HepG2 (cell line): Measurements from ENCODE around the gene TXNIP. TPM values are rescaled to one million over a fixed set of nuclear protein-coding genes. Genes with fewer than 3 reads are reported as not detected.

ENCODE experiments used
- ARID5B ChIP-seq: IDR thresholded peaks from 2 replicates; pipeline ENCODE4 v1.4.0; 2020; ENCODE audit warnings: mild to moderate bottlenecking, missing genetic modification reagents
- FOXJ3 ChIP-seq: sonication (generic); formaldehyde crosslinking; IDR thresholded peaks from 2 replicates; pipeline ENCODE4 v1.4.0; 2020; ENCODE audit warnings: missing genetic modification reagents, mild to moderate bottlenecking, borderline replicate concordance
- FOXP1 ChIP-seq, 2 experiments: fragments of 450-650 bp in 1 of 2; IDR thresholded peaks; 2 replicates each; pipeline ENCODE4 v1.6.1; 2017 to 2018; ENCODE audit warnings: antibody characterized with exemption in 1 of 2
- GTF2F1 ChIP-seq: fragments of 150-350 bp; IDR thresholded peaks from 2 replicates; pipeline ENCODE4 v1.6.1; 2014; ENCODE audit warnings: low read length
- HMGXB4 ChIP-seq, 2 experiments: sonication (generic) in 1 of 2; formaldehyde crosslinking in 1 of 2; IDR thresholded peaks; 2 replicates each; pipeline versions ENCODE4 v1.4.0 to v1.6.1; 2018 to 2020; ENCODE audit warnings: missing genetic modification reagents in 2 of 2, borderline replicate concordance in 1 of 2, low read depth in 1 of 2, mild to moderate bottlenecking in 1 of 2, missing biosample characterization in 1 of 2
- HOXD1 ChIP-seq: sonication (generic); formaldehyde crosslinking; IDR thresholded peaks from 2 replicates; pipeline ENCODE4 v1.5.0; 2020; ENCODE audit warnings: missing genetic modification reagents
- LRRFIP1 ChIP-seq: sonication (generic); formaldehyde crosslinking; conservative IDR thresholded peaks from 2 replicates; pipeline ENCODE4 v1.4.0; 2020; ENCODE audit warnings: missing genetic modification reagents
- MBD4 ChIP-seq: IDR thresholded peaks from 2 replicates; pipeline ENCODE4 v1.6.1; 2012; ENCODE audit warnings: low read length, inconsistent platforms, borderline replicate concordance
- NFYB ChIP-seq: sonication (generic); formaldehyde crosslinking; IDR thresholded peaks from 2 replicates; pipeline ENCODE4 v1.4.0; 2020; ENCODE audit warnings: missing genetic modification reagents
- PPARG ChIP-seq: conservative IDR thresholded peaks from 2 replicates; pipeline ENCODE4 v1.6.1; 2016; ENCODE audit warnings: missing biosample characterization, missing genetic modification reagents
- RARA ChIP-seq: IDR thresholded peaks from 2 replicates; pipeline ENCODE4 v1.6.1; 2016; ENCODE audit warnings: missing genetic modification reagents, missing compliant biosample characterization
- ZEB1 ChIP-seq: IDR thresholded peaks from 2 replicates; pipeline ENCODE4 v1.6.1; 2012; ENCODE audit warnings: mild to moderate bottlenecking, low read depth, inconsistent platforms; ENCODE audit not compliant: insufficient replicate concordance
- ZFP41 ChIP-seq: sonication (generic); formaldehyde crosslinking; IDR thresholded peaks from 2 replicates; pipeline ENCODE4 v1.4.0; 2020; ENCODE audit warnings: mild to moderate bottlenecking, missing genetic modification reagents, borderline replicate concordance
- ZNF276 ChIP-seq: sonication (generic); formaldehyde crosslinking; IDR thresholded peaks from 2 replicates; pipeline ENCODE4 v1.4.0; 2020; ENCODE audit warnings: mild to moderate bottlenecking, low read depth, missing genetic modification reagents
- ZNF331 ChIP-seq: sonication (generic); formaldehyde crosslinking; IDR thresholded peaks from 2 replicates; pipeline ENCODE4 v1.4.0; 2020; ENCODE audit warnings: missing genetic modification reagents
- ZNF670 ChIP-seq: sonication (generic); formaldehyde crosslinking; IDR thresholded peaks from 2 replicates; pipeline ENCODE4 v1.8.0; 2022; ENCODE audit warnings: mild to moderate bottlenecking, missing genetic modification reagents, borderline replicate concordance
- polyA plus RNA-seq, 8 experiments: library from polyadenylated mRNA; depleted of rRNA in 3 of 8; stranded (reverse) in 7 of 8; unstranded in 1 of 8; fragments of >200 nt; fragmentation: Illumina TruSeq in 4 of 8; extraction: Trizol in 4 of 8; gene quantifications; 2 replicates each; pipeline versions ENCODE4 v1.2.1 to v1.2.3, GENCODE V29; 2011 to 2016; ENCODE audit warnings: low read depth in 4 of 8, missing spikeins in 1 of 8, mixed read lengths in 1 of 8; ENCODE audit not compliant: insufficient read depth in 1 of 8
- total RNA-seq, 5 experiments: library from RNA; depleted of rRNA; stranded (reverse); fragments of >200 nt; fragmentation: Illumina TruSeq; extraction: Trizol; gene quantifications; 2 replicates each; pipeline ENCODE4 v1.2.3, GENCODE V29; 2016; ENCODE audit warnings: low read depth in 1 of 5

The TXNIP gene
- total and polyA plus RNA-seq, 2 of the 13 experiments (the other 11 are each of a cell fraction or from before 2014, with no cell fraction given) = 24.4 to 237 TPM

- TF ChIP-seq ARID5B (CRISPR knock-in tag) (peak; percentile 44), FOXP1 (IDR thresholded peaks at IDR 0.05) (no peak), FOXP1 (CRISPR knock-in tag; IDR thresholded peaks at IDR 0.05) (peak; percentile 47; the same call in 1 of the 2 replicates), ZNF331 (CRISPR knock-in tag) (peak; percentile 65), MBD4 (peak; percentile 55; the same call in 1 of the 2 replicates), ZNF276 (no peak), NFYB (CRISPR knock-in tag) (no peak), FOXJ3 (peak; percentile 36; the same call in 1 of the 2 replicates), RARA (CRISPR knock-in tag) (no peak), ZNF670 (CRISPR knock-in tag) (peak; percentile 49; the same call in 1 of the 2 replicates), ZEB1 (peak; percentile 58), GTF2F1 (peak; percentile 49; the same call in 1 of the 2 replicates), PPARG (CRISPR knock-in tag) (peak; percentile 32; the same call in 1 of the 2 replicates), LRRFIP1 (CRISPR knock-in tag) (no peak), HMGXB4 (CRISPR knock-in tag; IDR thresholded peaks at IDR 0.05; ENCODE audit: borderline replicate concordance in 1 of 2, low read depth in 1 of 2) (peak; percentile 94 to 99), ZFP41 (CRISPR knock-in tag) (no peak), HOXD1 (CRISPR knock-in tag) (no peak)
Observed at GRCh38 chr1:146036965-146037646, 40.7 kb upstream of the TXNIP start (continued).
